Gastrocnemius medialis (tissue), 4 donors: ENCODE data around the gene PRKAG2. TPM values are rescaled to one million over a fixed set of nuclear protein-coding genes. Genes with fewer than 3 reads are reported as not detected.

ENCODE experiments used
- ATAC-seq, 2 donors: fragments of 150-250 bp; one replicate each; pipeline ENCODE4 v1.9.1; 2016
- DNase-seq, 2 donors: peaks; one replicate each; pipeline ENCODE4 v3.0.0-alpha.2; 2019
- H3K27ac ChIP-seq, 4 donors: fragments of 200-600 bp; sonication (generic); 1 replicate in 1 of 4; 2 replicates in 3 of 4; pipeline ENCODE4 v1.5.1; 2016 to 2018; ENCODE audit warnings: mild to moderate bottlenecking in 2 of 4, moderate library complexity in 1 of 4
- H3K27me3 ChIP-seq, 3 donors: fragments of 200-600 bp; sonication (generic) in 2 of 3; 1 replicate in 1 of 3; 2 replicates in 2 of 3; pipeline versions ENCODE4 v1.5.1 to v1.6.0; 2016 to 2019; ENCODE audit warnings: mild to moderate bottlenecking in 1 of 3, moderate library complexity in 1 of 3
- H3K36me3 ChIP-seq, 2 donors: fragments of 200-600 bp; sonication (generic) in 1 of 2; one replicate each; pipeline ENCODE4 v1.5.1; 2017 to 2018
- H3K4me1 ChIP-seq, 2 donors: fragments of 200-600 bp; sonication (generic) in 1 of 2; one replicate each; pipeline ENCODE4 v1.5.1; 2016 to 2017; ENCODE audit warnings: mild to moderate bottlenecking in 2 of 2
- H3K4me3 ChIP-seq, 4 donors: fragments of 200-600 bp; sonication (generic) in 3 of 4; 1 replicate in 1 of 4; 2 replicates in 3 of 4; pipeline ENCODE4 v1.5.1; 2016 to 2019; ENCODE audit warnings: mild to moderate bottlenecking in 2 of 4
- H3K9me3 ChIP-seq, 3 donors: fragments of 200-600 bp; sonication (generic) in 2 of 3; 1 replicate in 1 of 3; 2 replicates in 2 of 3; pipeline ENCODE4 v1.5.1; 2016 to 2019
- CTCF ChIP-seq, 5 experiments: fragments of 450-650 bp in 3 of 5; fragments of 200-600 bp in 2 of 5; sonication (generic) in 2 of 5; IDR thresholded peaks in 4 of 5; conservative IDR thresholded peaks in 1 of 5; 1 replicate in 4 of 5; 2 replicates in 1 of 5; pipeline ENCODE4 v1.5.1; 2016 to 2019; ENCODE audit warnings: antibody characterized with exemption in 5 of 5, mild to moderate bottlenecking in 3 of 5, moderate library complexity in 3 of 5
- POLR2A ChIP-seq, 2 donors: fragments of 450-650 bp; IDR thresholded peaks; one replicate each; pipeline ENCODE4 v1.6.1; 2017; ENCODE audit warnings: antibody characterized with exemption in 2 of 2, mild to moderate bottlenecking in 2 of 2, moderate library complexity in 2 of 2
- in situ Hi-C, 4 donors: fragments of 200-750 bp; cut with MboI; loops; one replicate each; pipeline versions ENCODE4 v1.15.0 to v1.8.0; 2017; ENCODE audit warnings: low sequenced_read_pairs in 4 of 4
- intact Hi-C: fragments of 100-400 bp; cut with DNase I; formaldehyde crosslinking; loops from one replicate; pipeline ENCODE4 v1.15.1; 2023; ENCODE audit warnings: low total_unique reads
- total RNA-seq, 4 donors: library from RNA; depleted of rRNA; stranded (reverse); fragments of >200 nt; gene quantifications; one replicate each; pipeline versions ENCODE4 v1.1.0 to v1.2.3, GENCODE V29; 2016

PRKAG2 gene
- total RNA-seq, 4 donors from 2014 or later = 5.3 to 32.6 (median 13.9) TPM

- intact Hi-C loops = loop anchor here (5.0 kb wide), 1 partner anchor 56 kb away; no protein-coding TSS in a partner anchor
- peak overlapping the region in 3 of 4 donors; percentile 44 to 66 (median 58) for H3K27ac ChIP-seq
- ATAC-seq (no peak), DNase-seq (no peak)
- H3K36me3 ChIP-seq = no peaks in the 10 kb centered on the region
- in situ Hi-C loops = loop anchor here in 1 of 4 donors (10.0 kb wide), 1 partner anchor 64 kb away; no protein-coding TSS in a partner anchor
- H3K9me3 ChIP-seq = no peaks in the 10 kb centered on the region
- H3K4me1 ChIP-seq = peaks cover 14 to 18% of the 10 kb centered on the region in 2 donors
- TF ChIP-seq CTCF (IDR thresholded peaks at IDR 0.05 in 4 of 5, conservative IDR thresholded peaks at IDR 0.05 in 1 of 5) = no peak
- TF ChIP-seq POLR2A (IDR thresholded peaks at IDR 0.05) = no peak
- H3K27me3 ChIP-seq = no peaks in the 10 kb centered on the region
- H3K4me3 ChIP-seq = no peak overlapping the region
These were observed 188.6 kb downstream of the PRKAG2 start for GRCh38 chr7:151688236-151688780.

- Histone ChIP-seq H3K27ac (peak overlapping the region; percentile 44 to 66 (median 54)), H3K27me3 (no peaks in the 10 kb centered on the region), H3K36me3 (no peaks in the 10 kb centered on the region), H3K9me3 (no peaks in the 10 kb centered on the region), H3K4me3 (no peak overlapping the region), H3K4me1 (peaks cover 14 to 18% of the 10 kb centered on the region in 2 donors)
- intact Hi-C loops (loop anchor here (5.0 kb wide), 1 partner anchor 55 kb away; no protein-coding TSS in a partner anchor), in situ Hi-C loops (loop anchor here in 1 of 4 donors (10.0 kb wide), 1 partner anchor 63 kb away; no protein-coding TSS in a partner anchor)
- TF ChIP-seq POLR2A (IDR thresholded peaks at IDR 0.05) = no peak
- TF ChIP-seq CTCF (IDR thresholded peaks at IDR 0.05 in 4 of 5, conservative IDR thresholded peaks at IDR 0.05 in 1 of 5) = no peak
- DNase-seq = peak; percentile 40 to 69
- peak; percentile 48 to 79 for ATAC-seq
These were observed 189.2 kb downstream of the PRKAG2 start for GRCh38 chr7:151687523-151688235.

GRCh38 chr7:151686826-151687225 lies 190.1 kb downstream of the PRKAG2 start:
- Histone ChIP-seq H3K27ac (peak overlapping the region; percentile 44 to 66 (median 56)), H3K27me3 (no peaks in the 10 kb centered on the region), H3K9me3 (no peaks in the 10 kb centered on the region), H3K4me1 (peaks cover 14 to 18% of the 10 kb centered on the region in 2 donors), H3K4me3 (no peak overlapping the region), H3K36me3 (no peaks in the 10 kb centered on the region)
- intact Hi-C loops = loop anchor here (5.0 kb wide), 1 partner anchor 55 kb away; no protein-coding TSS in a partner anchor
- in situ Hi-C loops = loop anchor here in 1 of 4 donors (10.0 kb wide), 1 partner anchor 62 kb away; no protein-coding TSS in a partner anchor
- DNase-seq (no peak), ATAC-seq (peak in 1 of 2 donors; percentile 1)
- TF ChIP-seq POLR2A (IDR thresholded peaks at IDR 0.05) (no peak), CTCF (IDR thresholded peaks at IDR 0.05 in 4 of 5, conservative IDR thresholded peaks at IDR 0.05 in 1 of 5) (no peak)

- no peak overlapping the region for H3K4me3 ChIP-seq
- H3K27ac ChIP-seq = peak overlapping the region in 2 of 4 donors; percentile 54 to 66
- no peaks in the 10 kb centered on the region for H3K36me3 ChIP-seq
- no peak for TF ChIP-seq CTCF (IDR thresholded peaks at IDR 0.05 in 4 of 5, conservative IDR thresholded peaks at IDR 0.05 in 1 of 5)
- TF ChIP-seq POLR2A (IDR thresholded peaks at IDR 0.05) = no peak
- intact Hi-C loops = loop anchor here (5.0 kb wide), 1 partner anchor 54 kb away; no protein-coding TSS in a partner anchor
- no peaks in the 10 kb centered on the region for H3K27me3 ChIP-seq
- H3K4me1 ChIP-seq = peaks cover 14 to 18% of the 10 kb centered on the region in 2 donors
- in situ Hi-C loops = loop anchor here in 1 of 4 donors (10.0 kb wide), 1 partner anchor 61 kb away; no protein-coding TSS in a partner anchor
- peak in 1 of 2 donors; percentile 55 for DNase-seq
- ATAC-seq = peak; percentile 25 to 44
- no peaks in the 10 kb centered on the region for H3K9me3 ChIP-seq
These were observed 190.7 kb downstream of the PRKAG2 start for GRCh38 chr7:151686016-151686766.
